Measurements from ENCODE around the gene C9orf152. TPM values are rescaled to one million over a fixed set of nuclear protein-coding genes. Genes with fewer than 3 reads are reported as not detected.

Gene C9orf152
- total RNA-seq, 1 experiment from 2014 or later: 3.3 TPM

Other genes with a start within 250 kb of the C9orf152 start
- gene TXN, start 48.3 kb upstream of the C9orf152 start, total RNA-seq (2014; rRNA removed; shearing (Covaris generic)): 268 and 293 TPM in 2 replicates
- gene TXNDC8, start 129.7 kb upstream of the C9orf152 start, total RNA-seq (2014; rRNA removed; shearing (Covaris generic)): not detected in 2 replicates

Measured in HT-29 (cell line).